Body of pancreas (tissue), 4 donors: ENCODE results near the gene ANKS1B.

Source experiments
- CTCF ChIP-seq, 7 experiments: fragments of 450-650 bp in 4 of 7; fragments of 200-600 bp in 3 of 7; sonication (generic) in 3 of 7; IDR thresholded peaks; one replicate each; pipeline ENCODE4 v1.5.1; 2016 to 2019; ENCODE audit warnings: antibody characterized with exemption in 7 of 7
- POLR2A ChIP-seq, 3 donors: fragments of 450-650 bp; IDR thresholded peaks; one replicate each; pipeline ENCODE4 v1.6.1; 2016; ENCODE audit warnings: antibody characterized with exemption in 3 of 3, mild to moderate bottlenecking in 2 of 3

DNA sequence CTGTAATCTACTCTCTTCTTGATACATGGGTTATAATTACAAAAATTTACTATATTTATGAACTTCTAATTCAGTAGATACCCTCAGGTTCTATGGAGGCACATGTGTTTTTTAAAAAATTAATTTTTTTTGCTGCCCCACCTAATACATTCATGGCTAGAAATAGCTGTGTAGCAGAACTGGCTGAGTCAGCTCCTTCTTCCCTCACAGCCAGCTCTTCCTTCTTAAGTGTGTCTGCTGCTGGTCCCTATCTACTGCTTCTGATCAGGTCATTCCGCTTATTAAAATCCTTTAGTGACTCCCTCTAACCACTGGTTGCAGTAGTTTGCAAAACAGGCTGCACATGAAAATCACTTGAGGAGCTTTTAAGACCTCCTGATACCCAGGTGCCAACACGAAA is 939.6 kb downstream of the ANKS1B start:
- TF ChIP-seq POLR2A (IDR thresholded peaks at IDR 0.05): no peak
- no peak for TF ChIP-seq CTCF (IDR thresholded peaks at IDR 0.05)
